ENCODE results near the gene ANXA11. TPM values are rescaled to one million over a fixed set of nuclear protein-coding genes. Genes with fewer than 3 reads are reported as not detected.
"Not testable (repeated sequence)": the region's sequence is repeated elsewhere in the genome, so short reads cannot be mapped to it uniquely, and the experiment has no call there.

ANXA11 gene
- total and polyA plus RNA-seq, 2 of the 4 experiments (the other 2 are of a cell fraction) = 39.4 to 109 TPM

GRCh38 chr10:80233871-80234270 lies 28.5 kb upstream of the ANXA11 start:
- H2AK9ac ChIP-seq (replicated peaks; ENCODE audit: low read depth, low read length, poor library complexity); H3K4ac ChIP-seq (ENCODE audit: low read depth, low read length); H2AK5ac ChIP-seq (ENCODE audit: low read depth, low read length); DNase-seq; H3K36me3 ChIP-seq (ENCODE audit: control insufficient read depth, insufficient read depth, low read length); POLR2A ChIA-PET (ENCODE audit: unreplicated experiment); H3K18ac ChIP-seq (ENCODE audit: low read depth, low read length); dilution Hi-C loops (cut with HindIII; ENCODE audit: low sequenced_read_pairs, unreplicated experiment); H3K9me3 ChIP-seq (ENCODE audit: control insufficient read depth, insufficient read depth, low read length); H3K56ac ChIP-seq (ENCODE audit: extremely low read depth, insufficient read depth, low read length); H2BK15ac ChIP-seq (ENCODE audit: low read depth, low read length); H2BK5ac ChIP-seq (ENCODE audit: low read depth, low read length, poor library complexity, severe bottlenecking); H3K4me1 ChIP-seq (ENCODE audit: control insufficient read depth, insufficient read depth, low read length); H4K20me1 ChIP-seq (ENCODE audit: insufficient read depth, low read length); H4K91ac ChIP-seq (ENCODE audit: insufficient read depth, low read depth, low read length); H3K14ac ChIP-seq (replicated peaks; ENCODE audit: low read depth, low read length); H2AFZ ChIP-seq (replicated peaks; ENCODE audit: low read length, poor library complexity); H3K9ac ChIP-seq (ENCODE audit: low read depth, low read length); H3K27ac ChIP-seq (ENCODE audit: insufficient read depth, low read length); H3K9me1 ChIP-seq (ENCODE audit: insufficient read depth, low read length); H3K4me2 ChIP-seq (ENCODE audit: low read depth, low read length); BruUV-seq (replicated peaks); H3K79me1 ChIP-seq (ENCODE audit: low read depth in 1 of 2, low read length in 2 of 2); in situ Hi-C loops (cut with MboI; ENCODE audit: low sequenced_read_pairs); H4K5ac ChIP-seq (ENCODE audit: low read depth, low read length); H2BK20ac ChIP-seq (ENCODE audit: low read depth, low read length); H3K4me3 ChIP-seq (ENCODE audit: insufficient read depth, low read depth, low read length); ATAC-seq (ENCODE audit: low read depth); H3K23ac ChIP-seq (ENCODE audit: low read depth, low read length); CTCF ChIA-PET; H4K8ac ChIP-seq (ENCODE audit: low read depth in 2 of 2, low read length in 2 of 2); H3K27me3 ChIP-seq (ENCODE audit: control insufficient read depth, insufficient read depth, low read length); H2BK120ac ChIP-seq (ENCODE audit: low read depth, low read length): not testable (repeated sequence)
- no CpG with 5 or more reads among the region's 1 CpG for WGBS, 2 experiments (ENCODE audit: extremely low coverage in 2 of 2, insufficient read length in 1 of 2)
- intact Hi-C loops (cut with micrococcal nuclease) = loop anchor here (10.0 kb wide), 1 partner anchor 699 kb away; no protein-coding TSS in a partner anchor
